MM.1S (cell line): ENCODE data around the gene DMBT1.

Experiments
- EZH2 ChIP-seq: fragments of 300-600 bp; sonication (generic); optimal IDR thresholded peaks from 2 replicates; pipeline ENCODE3; 2017; ENCODE audit warnings: low read depth, mild to moderate bottlenecking, antibody characterized with exemption, low read length, mixed read lengths
- EZH2phosphoT487 ChIP-seq: fragments of 300-600 bp; sonication (generic); IDR thresholded peaks from 2 replicates; pipeline ENCODE4 v1.6.1; 2018; ENCODE audit warnings: antibody characterized with exemption, low read length
- TF ChIP-seq, protein P1 (sequence below): fragments of 300-600 bp; sonication (generic); IDR thresholded peaks from 2 replicates; pipeline ENCODE4 v1.5.1; 2016; ENCODE audit warnings: antibody characterized with exemption, low read length, mixed read lengths

DNA sequence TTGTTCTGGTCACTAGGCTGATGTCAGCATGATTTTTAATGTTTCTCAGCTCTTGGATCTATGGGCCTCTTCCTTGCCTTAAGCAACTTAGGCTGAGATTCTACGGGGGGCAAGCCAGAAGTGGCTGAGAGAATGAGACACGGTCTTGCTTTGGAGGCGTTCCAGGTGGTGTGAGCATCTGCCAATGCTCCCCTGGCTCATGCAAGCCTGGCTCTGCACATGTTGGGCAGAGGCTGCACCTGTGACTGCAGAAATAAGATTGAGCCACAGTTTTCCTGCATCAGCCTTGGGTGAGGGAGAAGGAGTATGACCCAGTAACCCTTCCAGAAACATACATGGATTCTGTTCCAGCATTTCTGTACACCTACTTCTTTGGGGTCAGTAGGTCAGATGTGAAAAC, 97.2 kb downstream of the DMBT1 start:
- TF ChIP-seq, protein P1, sequence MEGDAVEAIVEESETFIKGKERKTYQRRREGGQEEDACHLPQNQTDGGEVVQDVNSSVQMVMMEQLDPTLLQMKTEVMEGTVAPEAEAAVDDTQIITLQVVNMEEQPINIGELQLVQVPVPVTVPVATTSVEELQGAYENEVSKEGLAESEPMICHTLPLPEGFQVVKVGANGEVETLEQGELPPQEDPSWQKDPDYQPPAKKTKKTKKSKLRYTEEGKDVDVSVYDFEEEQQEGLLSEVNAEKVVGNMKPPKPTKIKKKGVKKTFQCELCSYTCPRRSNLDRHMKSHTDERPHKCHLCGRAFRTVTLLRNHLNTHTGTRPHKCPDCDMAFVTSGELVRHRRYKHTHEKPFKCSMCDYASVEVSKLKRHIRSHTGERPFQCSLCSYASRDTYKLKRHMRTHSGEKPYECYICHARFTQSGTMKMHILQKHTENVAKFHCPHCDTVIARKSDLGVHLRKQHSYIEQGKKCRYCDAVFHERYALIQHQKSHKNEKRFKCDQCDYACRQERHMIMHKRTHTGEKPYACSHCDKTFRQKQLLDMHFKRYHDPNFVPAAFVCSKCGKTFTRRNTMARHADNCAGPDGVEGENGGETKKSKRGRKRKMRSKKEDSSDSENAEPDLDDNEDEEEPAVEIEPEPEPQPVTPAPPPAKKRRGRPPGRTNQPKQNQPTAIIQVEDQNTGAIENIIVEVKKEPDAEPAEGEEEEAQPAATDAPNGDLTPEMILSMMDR, result no peak
- TF ChIP-seq EZH2, result no peak
- TF ChIP-seq EZH2phosphoT487, result no peak
